Ramos (cell line): Measurements from ENCODE around the gene NEK4.

ENCODE experiments used
- in situ Hi-C: fragments of 300-500 bp; cut with MboI; formaldehyde crosslinking; loops from one replicate; pipeline ENCODE4 v1.14.3; 2022; ENCODE audit warnings: low sequenced_read_pairs; ENCODE audit not compliant: unreplicated experiment

NEK4 gene

GRCh38 chr3:52770496-52771333 lies at the start of gene NEK4:
NEK4 (minus strand) TSS chr3:52770940; CDS start chr3:52770746, 194 bp downstream.
- in situ Hi-C loops, result no loop called here

- in situ Hi-C loops, result no loop called here
These were observed 49.2 kb upstream of the NEK4 start for GRCh38 chr3:52819936-52820335.

- in situ Hi-C loops, result no loop called here
These were observed 47.1 kb upstream of the NEK4 start for GRCh38 chr3:52817860-52818259.

- in situ Hi-C loops, result no loop called here
These were observed 46.5 kb upstream of the NEK4 start for GRCh38 chr3:52817221-52817620.

- in situ Hi-C loops, result no loop called here
These were observed 45.9 kb upstream of the NEK4 start for GRCh38 chr3:52816654-52817053.

DNA sequence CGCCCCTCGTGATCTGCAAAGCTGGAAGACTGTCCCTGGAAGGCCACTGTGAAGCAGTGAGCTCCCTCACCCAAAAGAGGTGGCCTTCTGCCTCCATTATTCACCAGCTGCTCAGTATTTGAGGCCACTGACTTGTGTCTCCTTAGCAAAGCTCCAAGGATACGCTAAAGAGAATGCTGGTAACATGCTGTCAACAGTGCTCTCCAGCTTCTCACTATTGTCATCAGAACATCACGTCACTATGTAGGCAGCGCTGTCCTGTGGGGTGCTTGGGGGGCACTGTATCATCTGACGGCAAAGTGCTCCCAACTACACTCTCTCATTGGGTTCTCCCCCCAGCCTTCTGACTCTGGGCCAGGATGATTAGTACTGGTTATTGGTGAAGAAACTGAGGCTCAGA lies 45.5 kb upstream of the NEK4 start:
- in situ Hi-C loops, result no loop called here

GRCh38 chr3:52813810-52814209 lies 43.1 kb upstream of the NEK4 start:
- in situ Hi-C loops, result no loop called here

DNA sequence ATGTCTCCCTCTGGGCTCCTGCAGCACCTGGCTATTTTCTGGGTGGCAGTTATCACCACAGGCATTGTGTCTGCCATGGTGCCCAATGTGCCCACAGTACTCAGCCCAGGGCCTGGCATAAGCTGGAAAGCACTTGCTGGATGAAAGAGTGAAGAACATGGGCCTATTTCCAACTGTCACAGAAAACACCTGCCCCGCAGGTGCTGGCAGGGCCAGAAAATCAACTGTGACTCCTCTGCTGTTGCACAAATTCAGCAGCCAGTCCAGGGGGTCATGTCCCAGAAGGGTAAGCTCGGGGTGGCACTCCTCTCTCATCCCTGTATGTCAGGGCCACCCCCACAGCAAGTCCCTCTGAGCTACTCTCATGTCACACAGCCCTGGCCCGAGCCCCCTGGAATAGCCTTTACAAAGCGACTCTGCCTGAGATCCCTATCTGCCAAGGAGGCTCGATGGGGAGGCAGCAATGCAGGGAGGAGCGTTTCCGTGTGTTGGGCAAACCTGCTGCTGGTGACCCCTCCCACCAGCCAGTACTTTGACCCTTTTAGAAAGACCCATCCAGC lies 40.8 kb upstream of the NEK4 start:
- in situ Hi-C loops, result no loop called here

GRCh38 chr3:52810923-52811322 lies 40.2 kb upstream of the NEK4 start:
- in situ Hi-C loops, result no loop called here

DNA sequence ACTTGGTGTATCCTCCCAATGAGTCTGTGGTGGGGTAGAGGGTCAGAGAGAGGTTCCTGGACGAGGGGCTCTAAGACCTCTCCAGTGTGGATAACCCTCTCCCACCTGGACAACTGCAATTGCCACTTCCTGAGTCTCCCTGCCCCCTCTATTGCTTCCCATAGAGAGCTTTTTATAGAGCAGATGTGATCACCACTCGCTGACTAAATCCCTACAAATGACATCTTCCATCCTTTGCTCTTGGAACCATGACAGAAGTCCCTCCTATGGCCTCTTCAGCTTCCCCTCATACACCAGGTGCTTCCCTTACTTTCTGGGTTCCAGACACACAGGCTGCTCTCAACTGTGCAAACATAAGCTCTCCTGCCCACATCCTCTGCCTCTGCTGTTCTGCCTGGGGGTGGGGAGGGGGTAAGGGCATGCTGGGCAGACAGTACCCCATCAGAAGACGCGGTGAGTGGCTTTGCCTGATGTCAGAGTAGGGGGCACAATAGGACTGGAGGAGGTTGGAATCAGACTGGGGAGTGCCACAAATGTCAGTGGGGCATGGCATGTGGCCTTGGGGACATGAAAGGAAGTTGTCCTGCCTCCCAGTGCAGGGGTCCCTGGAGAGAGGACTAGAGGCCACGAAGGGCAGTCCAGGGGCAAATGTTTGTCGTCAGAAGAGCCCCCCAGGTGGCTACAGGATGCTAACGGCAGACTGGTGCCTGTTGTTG lies 39.1 kb upstream of the NEK4 start:
- in situ Hi-C loops, result no loop called here

- in situ Hi-C loops, result no loop called here
These were observed 38.4 kb upstream of the NEK4 start for GRCh38 chr3:52809149-52809548.

DNA sequence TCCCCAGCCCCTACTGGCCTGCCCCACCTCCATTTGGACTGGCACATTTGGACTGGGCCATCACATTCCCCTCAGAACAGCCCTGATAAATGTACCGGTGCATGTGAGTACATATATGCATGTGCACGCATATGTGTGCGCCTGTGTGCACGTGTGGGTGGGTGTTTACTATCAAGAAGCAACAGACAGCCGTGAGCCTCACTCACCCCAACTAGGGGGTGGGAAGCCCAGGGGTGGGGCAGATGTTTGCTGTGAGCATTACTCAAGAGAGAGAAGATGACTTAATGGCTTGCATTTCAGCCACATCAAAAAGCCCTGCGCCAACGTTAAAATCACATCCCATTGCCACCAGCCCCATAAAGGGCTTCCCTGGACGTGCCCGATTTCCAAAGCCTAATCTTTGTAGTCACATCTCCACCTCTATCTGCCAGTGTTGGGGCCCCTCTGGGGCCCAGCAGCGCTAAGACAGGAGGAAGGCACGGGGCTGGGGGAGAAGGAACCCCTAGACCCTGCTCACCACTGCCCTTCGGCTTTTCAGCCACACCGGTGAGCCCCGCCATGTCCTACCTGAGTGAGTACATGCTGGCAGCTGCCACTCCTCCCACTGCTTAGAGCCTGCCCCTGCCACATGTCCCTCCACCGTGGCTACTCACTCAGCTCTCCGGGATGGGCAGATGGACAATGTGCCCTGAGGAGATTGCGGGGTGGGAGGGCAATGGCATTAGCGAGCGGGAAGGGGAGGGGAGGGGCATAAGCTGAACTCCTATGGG lies 34.7 kb upstream of the NEK4 start:
- in situ Hi-C loops, result no loop called here

DNA sequence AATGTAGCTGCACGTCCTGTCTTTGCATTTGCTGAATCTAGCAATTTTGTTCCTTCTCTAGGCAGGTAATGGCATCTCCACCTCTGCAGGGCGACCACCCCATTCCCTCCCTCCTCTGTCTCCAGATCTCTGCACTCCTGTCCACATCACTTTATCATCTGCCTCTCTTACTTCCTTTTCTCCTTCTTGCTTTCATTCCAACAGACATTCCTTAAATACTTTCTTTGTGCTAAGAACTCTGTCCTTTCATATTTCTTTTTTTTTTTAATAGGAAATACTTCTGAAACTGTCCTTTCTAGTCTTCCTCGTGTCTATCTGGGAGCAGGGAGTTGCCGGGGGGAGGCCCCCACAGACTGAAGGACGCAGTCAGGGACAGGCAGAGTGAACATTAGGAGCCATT lies 31.1 kb upstream of the NEK4 start:
- in situ Hi-C loops, result no loop called here

- in situ Hi-C loops, result no loop called here
These were observed 29.3 kb upstream of the NEK4 start for GRCh38 chr3:52800079-52800478.

GRCh38 chr3:52798978-52799476 lies 28.3 kb upstream of the NEK4 start:
- in situ Hi-C loops, result no loop called here

GRCh38 chr3:52798376-52798977 lies 27.7 kb upstream of the NEK4 start:
- in situ Hi-C loops, result no loop called here

- in situ Hi-C loops, result no loop called here
These were observed 25.7 kb upstream of the NEK4 start for GRCh38 chr3:52796411-52796810.

- in situ Hi-C loops, result no loop called here
These were observed 24.7 kb upstream of the NEK4 start for GRCh38 chr3:52795298-52795900.

DNA sequence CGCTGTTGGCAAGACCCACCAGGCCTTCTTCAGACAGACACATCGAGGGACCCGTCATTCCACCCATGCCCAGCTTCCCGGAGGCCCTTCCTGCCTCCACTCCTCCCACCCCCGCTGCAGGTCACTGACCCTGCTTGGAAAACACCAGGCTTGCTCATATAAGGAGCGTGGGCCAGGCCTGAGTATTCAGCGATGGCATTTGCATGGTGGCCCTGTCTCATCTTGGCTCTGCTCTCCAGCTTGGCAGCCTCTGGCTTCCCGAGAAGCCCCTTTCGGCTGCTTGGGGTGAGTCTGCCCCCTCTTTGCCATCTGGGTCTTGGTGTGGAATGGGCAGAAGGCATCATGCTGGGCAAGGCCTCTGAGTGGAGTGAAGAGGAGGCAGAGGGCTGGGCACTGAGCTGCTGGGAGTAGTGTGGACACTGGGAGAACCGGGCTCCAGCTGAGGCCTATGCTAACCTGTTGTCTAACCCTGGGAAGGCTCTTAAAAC lies 23.9 kb upstream of the NEK4 start, which contains the start of gene ITIH3:
TSS of gene ITIH3 (plus strand) at position 185 of the 488 bp plus-strand sequence. CDS start at position 193, 8 bp downstream.
- in situ Hi-C loops, result no loop called here
